ENCODE measurements around the gene ARHGEF1.
A peak's percentile ranks its signal among the peaks of the same experiment; 100 is the strongest.

The ARHGEF1 gene

DNA sequence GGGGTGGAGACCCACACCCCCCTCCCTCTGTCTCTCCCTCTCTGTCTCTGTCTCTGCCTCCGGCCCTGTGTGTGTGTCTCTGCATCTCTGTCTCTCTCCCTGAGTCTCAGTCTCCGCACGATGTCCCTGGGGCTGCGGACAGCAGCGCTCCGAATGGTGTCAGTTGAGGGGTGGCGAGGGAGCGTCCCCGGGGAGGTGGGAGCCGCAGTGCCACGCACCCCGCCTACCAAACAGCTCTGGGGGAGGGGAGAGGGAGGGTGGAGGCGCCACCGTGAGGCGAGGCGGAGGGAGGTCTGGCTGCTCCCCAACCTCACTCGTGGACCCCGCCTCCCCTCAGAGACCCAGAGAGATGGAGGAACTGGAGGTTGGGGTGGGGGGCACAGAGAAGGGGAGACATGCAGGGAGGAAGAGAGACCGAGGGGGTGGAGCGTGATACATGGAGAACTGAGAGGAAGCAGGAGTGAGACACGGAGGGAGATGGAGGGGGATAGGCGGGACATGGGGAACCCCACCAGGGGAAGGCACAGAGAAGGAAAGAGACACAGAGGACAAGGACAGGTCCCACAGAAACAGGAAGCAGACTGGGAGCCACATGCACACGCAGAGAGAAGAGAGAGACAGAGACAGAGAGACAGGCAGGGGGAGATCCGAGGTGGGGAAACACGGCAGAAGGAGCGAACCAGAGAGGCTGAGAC, 38.0 kb downstream of the ARHGEF1 start:
- DNase-seq: no peak

DNA sequence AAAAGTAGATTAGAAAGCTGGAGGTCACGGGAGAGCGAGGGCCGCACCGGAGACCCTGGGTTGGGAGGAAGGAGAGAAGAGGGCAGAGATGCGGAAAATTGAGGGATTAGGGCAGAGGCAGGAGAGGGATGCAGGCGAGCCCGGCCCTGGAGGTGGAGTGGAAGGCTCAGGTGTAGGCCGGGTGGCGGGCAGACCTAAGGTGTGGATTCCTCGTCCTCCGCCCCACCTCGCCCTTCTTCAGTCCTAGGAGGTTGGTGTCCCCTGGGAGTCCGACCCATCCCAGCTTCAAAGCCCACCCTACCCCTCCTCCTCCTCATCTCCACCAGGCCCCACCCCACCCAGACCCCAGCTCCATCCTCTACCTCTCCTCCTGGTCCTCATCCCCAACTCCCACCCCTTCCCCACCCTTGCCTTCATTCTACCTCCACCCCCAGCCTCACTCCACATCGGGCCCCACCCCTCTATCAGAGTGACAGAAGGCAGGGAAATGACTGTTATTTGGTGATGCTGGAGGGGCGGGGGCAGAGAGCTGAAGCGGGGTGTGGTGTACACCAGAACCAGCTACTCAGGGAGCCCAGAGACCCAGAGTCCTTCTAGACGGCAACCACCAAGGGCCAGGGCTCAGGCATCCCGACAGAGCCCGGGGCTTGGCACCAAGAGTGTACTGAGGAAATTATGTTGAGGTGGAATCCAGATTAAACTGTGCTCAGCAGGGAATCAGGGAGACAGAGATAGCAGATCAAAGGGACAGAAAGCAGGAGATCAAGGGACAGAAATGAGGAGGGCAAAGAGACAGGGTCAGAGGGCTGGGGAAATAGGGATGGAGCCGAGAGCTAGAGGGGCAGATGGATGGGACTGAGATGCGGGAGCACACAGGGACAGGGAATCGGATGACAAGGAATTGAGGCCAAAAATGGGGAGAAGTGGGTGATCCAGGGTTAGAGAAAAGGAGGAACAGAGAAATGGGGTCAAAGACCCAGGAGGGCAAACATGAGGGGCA, 38.9 kb downstream of the ARHGEF1 start:
- DNase-seq: no peak

DNA sequence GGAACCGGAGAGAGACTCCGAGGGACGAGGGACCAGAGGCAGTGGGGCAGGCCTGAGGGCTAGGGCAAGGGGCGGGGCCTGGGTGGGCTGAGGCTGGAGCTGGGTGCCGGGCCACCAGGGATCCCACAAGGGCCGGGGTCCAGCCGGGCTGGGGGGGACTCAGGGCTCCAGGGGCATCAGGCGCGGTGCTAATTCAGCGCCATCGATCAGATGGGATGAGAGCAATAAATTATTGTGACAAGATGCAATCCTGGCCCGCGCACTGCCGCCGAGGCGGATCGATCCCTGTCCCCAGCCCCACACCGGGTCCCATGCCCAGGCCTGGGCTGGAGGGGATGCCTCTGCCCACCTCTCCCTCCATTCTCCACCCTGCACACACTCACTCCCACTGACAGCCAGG, 39.6 kb downstream of the ARHGEF1 start:
- DNase-seq: no peak

DNA sequence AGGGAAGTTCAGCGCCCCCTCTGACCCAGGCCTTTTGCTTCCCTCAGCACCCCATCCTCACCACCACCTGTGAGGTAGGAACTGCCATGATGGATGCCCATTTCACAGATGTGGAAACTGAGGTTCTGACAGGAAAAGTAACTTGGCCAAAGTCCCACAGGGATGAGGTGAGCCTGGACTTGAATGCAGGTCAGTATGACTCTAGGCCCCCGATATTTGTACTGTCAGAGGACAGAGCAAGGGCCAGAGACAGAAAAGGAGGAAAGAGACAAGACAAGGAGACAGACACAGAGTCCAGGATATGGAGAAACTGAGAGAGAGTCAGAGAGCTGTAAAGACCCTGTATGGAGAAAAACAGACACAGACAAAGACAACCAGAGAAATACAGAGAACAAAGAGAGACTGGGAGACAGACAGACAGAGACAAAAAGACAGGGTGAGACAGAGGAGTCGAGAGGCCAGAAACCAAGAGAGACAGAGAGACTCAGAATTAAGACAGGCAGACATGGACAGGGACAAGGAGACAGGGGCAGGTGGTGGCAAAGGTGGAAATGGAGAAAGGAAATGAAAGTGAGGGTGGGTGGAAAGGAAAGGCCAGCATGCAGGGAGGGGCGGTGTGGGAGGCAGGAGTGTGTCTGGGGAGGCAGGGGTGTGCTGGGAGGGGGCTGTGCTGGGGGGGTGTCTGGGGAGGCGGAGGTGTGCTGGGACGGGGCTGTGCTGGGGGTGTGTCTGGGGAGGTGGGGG, 40.2 kb downstream of the ARHGEF1 start:
- no peak for DNase-seq

DNA sequence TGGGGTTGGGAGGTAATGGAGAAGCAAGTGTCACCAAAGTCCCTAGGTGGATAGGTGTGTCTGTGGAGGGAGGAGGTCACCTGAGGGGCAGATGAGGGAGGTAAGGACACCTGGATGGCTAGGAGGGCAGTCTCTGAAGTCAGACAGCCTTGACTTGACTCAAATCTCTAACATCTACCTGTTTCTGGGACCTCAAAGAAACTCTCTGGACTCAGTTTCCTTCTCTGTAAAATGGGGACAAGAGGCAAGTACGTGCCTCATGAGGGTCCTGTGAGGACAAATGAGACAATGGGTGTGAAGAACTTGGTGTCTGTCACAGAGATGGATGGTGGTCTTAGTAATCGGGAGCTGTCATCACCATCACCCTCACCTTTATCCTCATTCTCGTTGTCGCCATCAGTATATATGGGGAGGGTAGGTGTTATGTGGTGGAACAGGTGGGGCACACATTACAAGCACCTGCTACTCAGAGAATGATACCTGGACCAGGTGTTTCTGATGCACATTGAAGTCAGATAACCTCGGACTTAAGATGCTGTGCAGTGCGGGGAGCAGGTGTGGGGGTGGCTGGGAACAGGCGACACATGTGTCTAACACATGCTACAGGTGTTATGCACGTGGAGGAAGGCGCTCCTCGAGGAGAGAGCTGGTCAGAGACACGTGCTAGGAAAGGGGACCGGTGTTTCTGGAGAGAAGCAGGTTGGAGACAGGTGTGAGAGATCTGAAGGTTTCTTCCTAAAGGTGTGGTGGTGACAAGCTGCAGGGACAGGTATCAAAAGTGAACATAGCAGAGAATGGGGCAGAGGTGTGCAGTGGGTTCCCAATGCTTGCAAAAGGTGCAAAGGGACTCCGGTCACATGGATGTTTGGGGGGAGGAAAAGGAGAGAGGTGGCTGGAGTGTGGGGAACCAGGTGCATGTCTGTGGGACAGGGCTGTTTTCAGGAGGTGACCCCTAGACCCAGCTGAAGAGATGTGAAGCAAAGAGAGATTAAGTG, 41.5 kb downstream of the ARHGEF1 start:
- no peak for DNase-seq

DNA sequence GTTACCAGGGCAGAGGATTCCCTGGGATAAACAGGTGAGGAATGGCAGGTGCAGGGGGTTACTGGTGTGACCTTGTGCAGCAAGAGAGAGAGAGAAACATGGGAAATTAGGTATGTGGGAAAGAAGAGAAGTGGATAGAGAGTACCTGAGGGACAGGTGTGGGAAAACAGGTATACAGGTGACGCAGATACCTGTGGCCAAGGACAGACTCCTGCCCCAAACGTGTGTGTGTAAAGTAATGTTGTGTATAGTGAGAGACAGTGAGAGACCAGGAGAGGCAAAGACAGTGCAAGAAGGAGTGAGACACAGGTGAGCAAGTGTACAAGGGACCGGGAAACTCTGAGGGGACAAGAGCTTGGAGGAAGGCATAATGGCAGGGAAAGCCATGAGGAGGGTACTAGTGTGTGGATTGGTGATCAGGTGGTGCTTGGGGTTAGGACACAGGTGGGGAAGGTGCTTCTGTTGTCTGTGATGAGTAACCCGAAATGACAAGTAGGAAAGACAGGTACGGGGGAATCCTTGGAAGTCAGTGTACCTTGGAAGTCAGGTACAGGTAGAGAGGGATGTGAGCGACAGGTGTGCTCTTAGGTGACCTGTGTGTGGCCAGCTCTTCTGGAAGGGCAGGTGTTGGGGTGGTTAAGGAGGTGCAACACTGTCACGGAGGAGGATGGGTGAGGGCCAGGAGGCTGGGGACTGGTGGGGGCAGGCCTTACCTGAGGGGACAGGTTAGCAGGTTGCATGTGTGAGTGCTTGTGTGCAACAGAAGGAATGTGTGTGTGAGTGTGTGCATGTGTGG, 42.4 kb downstream of the ARHGEF1 start:
- no peak for DNase-seq

DNA sequence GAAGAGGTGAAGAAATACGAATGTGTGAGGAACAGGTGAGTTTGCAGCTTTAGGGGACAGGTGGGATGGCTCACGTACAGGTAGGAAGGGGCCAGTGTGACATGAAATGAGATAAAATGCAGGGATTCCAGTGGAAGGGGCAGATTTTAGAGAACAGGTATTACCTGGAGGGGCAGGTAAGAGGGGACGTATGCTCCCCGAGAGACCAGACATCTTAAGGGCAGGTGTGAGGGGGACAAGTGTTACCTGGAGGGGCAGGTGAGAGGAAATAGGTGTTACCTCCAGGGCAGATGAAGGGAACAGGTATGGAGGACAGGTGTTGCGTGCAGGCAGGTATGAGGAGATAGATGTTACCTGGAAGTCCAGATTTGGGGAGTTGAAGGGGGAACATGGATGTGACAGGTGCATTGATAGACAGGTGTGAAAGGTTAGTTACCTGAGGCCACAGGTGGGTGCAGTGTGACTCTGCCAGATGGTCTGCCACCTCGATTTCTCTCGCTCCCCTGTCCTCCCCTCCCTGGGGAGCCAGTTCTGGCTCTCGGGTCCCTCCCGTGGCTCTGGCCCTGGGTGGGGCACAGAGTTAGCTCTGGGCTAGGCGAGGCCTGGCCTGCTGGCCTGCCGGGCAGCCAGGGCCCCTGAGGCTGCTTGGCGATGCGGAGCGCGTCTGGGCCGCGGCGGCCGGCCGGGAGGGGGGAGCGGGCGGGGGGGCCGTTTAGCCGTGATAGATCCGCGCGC, 43.2 kb downstream of the ARHGEF1 start:
- DNase-seq: no peak

DNA sequence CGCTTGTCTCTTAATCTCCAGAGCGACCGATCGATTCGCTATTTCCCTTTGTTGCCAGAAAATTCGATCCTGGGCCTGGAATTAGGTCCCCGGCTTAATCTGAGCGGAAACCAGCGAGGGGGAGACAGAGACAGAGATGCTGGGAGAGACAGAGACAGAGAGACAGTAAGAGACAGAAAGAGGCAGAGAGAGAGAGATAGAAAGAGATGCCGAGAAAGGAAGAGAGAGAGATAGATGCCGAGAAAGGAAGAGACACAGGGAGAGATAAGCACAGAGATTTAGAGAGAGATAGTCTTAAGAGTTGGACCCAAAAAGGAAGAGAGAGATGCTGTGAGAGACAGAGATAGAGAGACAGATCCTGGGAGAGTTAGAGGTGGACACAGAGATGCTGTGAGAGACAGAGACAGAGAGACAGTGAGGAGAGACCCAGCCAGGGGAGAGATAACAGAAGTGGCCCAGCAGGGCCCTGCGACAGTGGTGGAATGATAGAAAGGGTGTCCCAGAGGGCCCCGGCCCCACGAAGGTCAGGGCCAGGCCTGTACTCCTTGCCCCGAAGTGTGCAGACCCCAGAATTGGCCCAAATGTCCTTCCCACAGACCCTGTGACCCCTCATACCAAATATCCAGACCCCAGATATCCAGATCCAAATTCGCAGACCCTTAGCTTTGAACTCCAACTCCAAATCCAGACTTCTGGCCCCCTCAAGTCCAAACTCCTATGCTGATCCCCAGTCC, 43.9 kb downstream of the ARHGEF1 start:
- DNase-seq: no peak

DNA sequence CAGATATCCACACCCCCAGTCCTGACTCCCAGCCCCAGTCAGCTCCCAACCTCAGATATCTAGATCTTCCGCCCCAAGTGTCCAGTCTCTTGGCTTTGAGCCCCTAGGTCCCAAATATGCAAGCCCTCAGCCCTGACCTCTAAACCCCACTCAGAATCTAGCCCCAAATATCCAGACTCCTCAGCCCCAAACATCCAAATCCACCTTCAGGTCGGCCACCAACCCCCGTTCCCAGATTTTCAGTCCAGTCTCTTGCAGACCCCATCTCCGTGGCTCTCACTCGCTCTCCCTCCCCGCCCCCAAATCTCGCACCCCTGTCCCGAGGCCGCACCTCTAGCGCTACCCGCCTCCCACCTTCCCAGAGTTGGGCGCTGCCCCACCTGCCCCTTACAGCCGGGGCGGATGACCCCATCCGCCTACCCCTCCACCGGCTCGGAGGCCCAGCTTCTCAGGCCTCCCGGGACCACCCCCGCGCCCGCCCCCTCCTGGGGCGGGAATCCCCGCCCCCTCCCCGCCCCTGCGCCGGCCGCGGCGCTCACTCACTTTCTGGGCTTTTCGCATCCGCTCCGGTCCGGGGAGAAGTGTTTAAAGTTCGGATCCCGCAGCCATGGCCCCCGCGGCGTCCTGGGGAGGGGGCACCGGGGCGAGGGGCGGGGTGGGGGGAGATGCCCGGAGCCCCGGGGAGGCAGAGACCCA, 44.7 kb downstream of the ARHGEF1 start:
- no peak for DNase-seq

DNA sequence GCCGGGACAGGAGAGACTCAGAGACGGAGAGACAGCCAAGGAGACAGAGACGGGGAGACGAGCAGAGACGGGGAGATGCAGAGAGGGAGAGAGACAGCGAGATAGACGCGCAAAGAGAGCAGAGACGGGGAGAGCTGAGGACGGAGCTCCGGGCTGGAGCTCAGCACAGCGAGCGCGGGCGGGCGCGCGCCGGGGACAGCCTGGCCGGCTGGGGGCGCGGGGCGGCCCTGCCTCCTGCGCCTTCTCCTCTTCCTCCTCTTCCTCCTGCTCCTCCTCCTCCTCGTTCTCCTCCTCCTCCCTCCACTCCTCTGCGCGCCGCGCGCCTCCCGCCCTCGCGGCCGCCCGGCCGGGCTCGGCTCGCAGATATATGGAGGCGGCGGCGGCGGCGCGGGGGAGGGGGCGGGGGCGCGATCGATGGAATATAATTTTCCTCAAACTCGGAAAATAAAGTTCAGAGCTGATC, 45.3 kb downstream of the ARHGEF1 start, which contains the start of gene ERFL:
Gene ERFL, minus strand, starts transcription at position 229 of the 463 bp plus-strand sequence. CDS start 15,530 bp downstream, outside the sequence.
- no peak for DNase-seq

DNA sequence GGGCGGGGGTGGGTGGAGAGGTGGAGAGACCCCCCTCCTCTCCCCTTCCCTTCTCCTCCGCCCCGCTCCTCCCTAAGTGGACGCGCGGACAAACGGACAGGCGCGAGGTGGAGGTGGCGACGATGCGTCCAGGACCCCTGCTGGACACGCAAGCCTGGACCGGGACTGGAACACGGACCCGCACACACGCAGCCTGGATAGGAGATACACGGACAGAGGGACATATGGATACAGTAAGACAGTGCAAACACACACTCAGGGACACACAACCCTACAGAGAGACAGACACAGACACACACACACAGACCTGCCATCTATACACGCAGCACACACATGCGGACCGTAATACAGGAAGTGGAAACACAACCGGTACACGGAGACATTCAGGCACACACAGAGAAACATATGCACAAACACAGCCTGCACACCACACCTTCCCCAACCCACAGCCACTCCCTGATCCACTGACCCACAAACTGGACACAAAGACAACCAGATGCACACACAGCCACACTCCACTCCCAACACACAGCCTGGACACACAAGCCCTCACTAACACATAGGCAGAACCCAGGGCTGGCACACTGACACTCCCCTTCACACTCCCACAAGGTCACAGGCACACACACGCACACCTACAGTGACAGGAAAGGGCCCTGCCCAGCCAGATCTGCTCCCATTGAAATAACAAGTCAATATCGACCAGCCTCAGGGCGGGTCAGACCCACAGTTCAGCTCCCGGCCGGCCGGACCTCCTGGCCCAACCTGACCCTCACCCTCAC, 46.0 kb downstream of the ARHGEF1 start:
- DNase-seq: peak; percentile 53

DNA sequence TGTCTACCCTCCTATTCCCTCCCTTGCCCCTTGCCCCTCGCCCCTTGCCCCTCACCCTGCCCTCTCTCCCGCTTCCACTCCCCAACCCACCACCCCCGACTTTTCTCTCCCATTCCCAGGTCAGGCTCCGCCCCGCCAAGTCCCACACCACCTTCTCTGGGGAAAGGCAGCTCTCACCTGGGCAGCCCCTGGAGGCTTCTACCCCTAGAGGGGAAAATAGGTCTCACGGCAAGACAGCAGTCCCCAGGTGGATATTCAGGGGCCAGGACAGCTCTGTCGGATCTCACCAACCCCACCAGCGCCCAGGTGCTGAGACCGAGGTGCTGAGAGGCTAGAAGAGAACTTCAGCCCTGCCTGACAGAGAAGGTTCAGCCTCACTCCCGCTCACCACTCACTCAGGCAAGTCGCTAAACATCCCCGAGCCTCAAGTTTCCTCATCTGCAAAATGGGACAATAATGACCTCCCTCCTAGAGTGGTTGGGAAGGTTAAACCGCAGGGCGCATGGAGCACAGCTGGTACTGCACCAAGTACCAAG, 46.6 kb downstream of the ARHGEF1 start:
- no peak for DNase-seq

DNA sequence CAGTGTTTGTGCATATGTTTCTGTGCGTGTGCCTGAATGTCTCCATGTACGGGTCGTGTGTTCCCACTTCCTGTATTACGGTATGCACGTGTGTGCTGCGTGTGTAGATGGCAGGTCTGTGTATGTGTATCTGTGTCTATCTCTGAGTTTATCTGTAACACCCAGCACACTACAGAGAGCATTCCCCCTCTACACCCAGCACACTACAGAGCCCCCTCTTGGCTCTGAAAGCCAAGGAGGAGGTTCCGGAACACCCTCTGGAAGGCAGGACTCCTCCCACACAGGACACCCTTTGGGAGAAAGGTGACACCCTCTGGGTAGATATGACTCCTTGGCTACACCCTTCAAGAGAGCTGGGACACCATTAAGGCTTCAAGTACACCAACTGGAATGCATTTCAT, 47.3 kb downstream of the ARHGEF1 start:
- DNase-seq: no peak

DNA sequence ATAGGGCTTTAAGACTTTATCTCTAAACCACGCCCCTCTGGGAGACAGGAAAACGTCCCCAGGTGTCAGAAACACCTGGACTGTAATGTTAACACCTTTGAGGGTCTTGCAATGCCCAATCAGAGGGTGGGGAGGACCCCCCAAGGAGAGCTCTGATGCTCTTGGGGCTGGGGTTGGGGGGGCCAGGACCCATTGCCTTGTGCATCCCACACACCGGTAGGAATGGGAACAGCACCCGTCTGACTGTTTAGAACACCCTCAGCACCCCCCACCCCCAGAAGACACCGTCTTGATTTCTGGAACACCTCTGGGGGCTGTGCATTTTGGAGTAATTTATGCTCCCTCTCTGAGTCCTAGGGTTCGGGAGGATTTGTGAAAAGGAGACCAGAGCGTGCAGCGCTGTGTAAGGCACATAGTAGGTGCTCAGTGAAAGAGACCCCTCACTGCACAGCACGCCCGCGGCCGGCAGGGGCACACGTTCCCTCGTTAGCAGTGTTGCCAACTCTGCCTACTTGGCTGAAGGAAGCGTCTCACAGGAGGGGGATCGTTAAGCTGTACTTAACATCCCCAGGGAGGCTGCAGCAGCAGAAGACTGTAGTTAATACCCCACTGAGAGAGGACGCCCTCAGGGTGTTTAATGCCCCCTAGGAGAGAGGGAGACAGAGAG, 48.1 kb downstream of the ARHGEF1 start:
- DNase-seq: no peak

DNA sequence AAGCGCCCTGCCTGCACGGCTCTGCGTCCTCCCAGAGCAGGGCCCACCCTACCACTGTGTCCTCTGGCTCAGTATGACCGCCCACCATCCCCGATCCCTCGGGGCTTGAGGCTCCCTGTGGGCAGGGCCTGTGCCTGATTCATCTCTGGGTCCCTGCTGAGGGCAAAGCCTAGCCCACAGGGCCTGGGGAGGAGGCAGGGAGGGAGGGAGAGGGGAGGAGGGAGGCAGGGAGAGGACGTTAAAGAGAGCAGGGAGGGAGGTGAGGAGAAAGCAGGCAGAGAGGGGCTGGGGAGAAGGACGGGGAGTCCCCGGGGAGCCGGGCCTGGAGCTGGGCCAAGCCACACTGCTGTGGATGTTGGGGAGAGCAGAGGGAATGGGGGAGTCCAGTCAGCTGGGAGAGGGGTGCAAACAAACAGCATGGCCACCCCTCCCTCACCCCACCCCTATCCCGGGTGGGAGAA, 49.3 kb downstream of the ARHGEF1 start:
- no peak for DNase-seq

DNA sequence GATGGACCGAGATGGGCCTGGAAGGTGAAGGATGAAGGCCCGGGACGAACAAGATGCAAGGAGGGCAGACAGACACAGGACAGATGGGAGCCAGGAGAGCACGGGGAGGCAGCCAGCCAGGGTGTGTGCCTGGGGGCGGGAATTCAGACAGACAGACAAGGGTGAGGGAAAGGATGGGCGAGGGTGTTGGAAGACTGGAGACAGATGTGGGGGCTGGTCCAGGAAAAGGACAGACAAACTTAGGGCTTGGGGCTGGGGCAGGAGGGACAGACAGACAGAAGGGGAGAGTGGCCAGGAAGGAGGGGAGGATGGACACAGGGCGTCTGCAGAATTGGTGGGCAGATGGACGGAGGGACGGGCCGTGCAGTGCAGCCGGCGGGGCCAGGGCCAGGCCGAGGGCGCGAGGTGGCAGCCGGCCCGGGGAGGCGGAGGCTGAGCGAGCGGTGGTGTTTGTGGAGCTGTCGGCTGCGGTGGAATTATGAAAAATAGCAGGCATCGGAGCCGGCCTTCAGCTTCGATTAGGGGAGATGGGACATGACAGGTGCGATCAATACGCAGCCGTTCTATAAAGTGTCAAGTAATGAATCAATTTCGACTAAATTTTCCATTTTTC, 49.8 kb downstream of the ARHGEF1 start:
- no peak for DNase-seq

Measured in CD4-positive, alpha-beta T cell treated with Interferon gamma for 1 hour (primary cell).